ENCODE measurements around the gene NACC2.

The NACC2 gene

DNA sequence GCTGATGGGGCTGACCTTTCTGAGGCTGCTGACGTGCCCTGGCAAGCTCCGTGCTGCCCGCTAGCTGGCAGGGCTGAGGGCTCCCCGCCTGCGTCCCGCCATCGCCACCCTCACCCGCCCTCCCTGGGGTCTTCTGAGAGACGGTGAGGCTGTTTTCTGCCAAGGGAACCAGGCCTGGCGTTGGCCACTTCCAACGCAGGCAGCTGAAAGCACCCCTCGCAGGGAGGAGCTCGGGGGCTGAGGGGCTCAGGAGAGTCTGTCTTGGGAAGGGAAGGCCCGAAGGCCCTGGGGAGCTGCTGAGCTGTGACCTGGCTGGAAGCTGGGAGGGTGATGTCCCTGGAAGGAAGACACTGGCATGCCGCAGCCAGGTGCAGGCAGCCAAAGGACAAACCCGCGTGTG is 33.3 kb upstream of the NACC2 start:
- no peak for DNase-seq

- DNase-seq: no peak
Measured at GRCh38 chr9:136127313-136127712, 32.2 kb upstream of the NACC2 start.

DNA sequence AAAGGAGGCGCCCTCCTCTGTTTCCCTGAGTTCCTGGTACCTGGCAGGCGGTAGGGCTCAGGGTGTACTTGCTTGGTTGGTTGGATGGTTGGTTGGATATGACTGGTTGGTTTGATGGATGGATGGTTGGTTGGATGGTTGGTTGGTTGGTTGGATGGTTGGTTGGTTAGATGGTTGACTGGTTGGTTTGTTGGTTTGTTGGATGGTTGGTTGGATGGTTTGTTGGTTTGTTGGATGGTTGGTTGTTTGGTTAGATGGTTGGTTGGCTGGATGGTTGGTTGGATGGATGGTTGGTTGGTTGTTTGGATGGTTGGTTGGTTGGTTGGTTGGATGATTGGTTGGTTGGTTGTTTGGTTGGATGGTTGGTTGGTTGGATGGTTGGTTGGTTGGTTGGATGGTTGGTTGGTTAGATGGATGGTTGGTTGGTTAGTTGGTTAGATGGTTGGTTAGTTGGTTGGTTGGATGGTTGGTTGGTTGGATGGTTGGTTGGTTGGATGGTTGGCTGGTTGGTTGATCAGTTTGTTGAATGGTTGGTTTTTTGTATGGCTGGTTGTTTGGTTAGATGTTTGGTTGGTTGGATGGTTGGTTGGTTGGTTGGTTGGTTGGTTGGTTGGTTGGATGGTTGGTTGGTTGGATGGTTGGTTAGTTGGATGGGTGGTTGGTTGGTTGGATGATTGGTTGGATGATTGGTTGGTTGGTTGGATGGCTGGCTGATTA is 30.0 kb upstream of the NACC2 start:
- DNase-seq: no peak

DNA sequence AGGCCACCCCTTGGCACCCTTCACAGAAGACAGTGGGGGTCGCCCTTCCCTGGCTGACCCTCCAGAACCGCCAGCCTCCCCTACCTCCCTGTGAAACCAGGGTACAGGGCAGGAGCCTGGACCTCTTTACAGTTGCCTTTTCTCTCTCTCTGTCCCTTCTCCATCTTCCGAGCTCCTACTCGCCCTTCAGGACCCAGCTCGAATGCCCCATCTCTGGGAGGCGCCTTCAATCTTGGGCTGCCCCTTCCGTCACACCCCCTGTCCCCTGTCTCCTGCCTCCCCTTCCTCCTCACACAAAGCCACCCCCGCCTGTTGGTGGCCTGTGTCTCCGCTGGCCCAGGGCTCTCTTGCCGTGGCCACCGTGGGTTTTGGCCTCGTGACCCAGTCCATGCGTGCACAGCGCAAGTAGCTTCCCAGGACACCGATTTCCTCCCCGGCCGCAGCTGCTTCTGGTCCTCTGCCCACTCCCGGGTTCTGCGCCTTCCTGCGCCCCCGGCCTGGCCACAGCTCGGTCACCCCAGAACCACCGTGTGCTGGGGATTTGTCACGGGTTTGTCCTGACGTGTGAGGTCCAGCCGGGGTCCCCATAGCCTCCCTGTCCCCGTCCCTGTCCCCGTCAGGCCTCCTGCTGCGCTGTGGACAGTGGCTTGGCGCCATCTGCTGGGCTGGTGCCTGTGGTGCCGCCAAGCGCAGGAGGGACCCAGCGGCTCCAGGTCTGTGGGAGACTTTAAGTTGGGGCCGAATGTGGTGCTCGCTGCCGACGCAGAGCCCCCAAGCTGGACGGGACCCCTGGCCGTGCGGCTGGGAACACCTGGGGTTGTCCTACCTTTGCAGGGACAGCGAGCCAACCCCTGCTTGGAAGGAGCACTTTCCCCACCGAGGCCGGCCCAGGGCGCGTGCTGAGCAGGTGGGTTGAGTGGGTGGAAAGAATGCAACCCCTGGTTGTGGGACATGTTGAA is 27.6 kb upstream of the NACC2 start:
- DNase-seq: peak; percentile 64

- no peak for DNase-seq
Measured at GRCh38 chr9:136121801-136122200, 26.7 kb upstream of the NACC2 start.

DNA sequence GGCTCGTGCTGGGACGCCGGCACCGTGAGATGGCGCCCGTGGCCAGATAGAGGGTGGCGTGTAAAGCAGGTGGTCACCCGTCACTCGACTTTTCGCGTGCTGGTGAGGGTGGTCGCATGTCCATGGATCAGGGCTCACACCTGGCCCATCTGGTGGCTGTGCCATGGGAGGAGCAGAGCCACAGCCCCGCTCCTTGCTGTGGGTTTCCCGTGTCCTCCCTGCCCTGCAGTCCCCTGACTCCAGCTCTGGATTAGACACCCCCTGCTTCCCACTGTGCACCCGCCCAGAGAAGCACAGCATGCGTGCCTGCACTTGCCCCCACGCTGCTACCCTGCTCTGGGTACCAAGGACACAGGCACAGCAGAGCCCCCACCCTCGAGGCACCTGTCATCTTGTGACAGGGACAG is 25.4 kb upstream of the NACC2 start:
- no peak for DNase-seq

DNA sequence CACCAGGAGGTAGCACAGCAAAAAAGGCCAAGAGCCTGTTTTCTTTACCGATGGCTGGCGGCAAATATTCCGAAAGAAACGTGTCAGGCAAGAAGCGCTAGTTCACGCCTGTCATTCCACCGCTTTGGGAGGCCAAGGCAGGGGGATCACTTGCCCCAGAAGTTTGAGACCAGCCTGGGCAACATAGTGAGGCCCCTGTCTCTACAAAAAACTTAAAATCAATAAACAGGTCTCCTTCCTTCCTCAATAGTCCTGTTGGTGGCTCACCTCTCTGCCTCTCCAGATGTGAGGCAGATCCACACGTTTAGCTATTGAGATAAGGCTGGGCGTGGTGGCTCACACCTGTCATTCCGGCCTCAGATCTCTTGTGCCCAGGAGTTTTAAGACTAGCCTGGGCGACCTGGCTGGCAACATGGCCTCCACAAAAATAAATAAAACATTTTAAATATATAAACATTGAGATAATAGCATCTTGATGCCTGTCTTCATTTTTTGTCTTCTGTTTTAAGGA is 24.8 kb upstream of the NACC2 start:
- DNase-seq: no peak

DNA sequence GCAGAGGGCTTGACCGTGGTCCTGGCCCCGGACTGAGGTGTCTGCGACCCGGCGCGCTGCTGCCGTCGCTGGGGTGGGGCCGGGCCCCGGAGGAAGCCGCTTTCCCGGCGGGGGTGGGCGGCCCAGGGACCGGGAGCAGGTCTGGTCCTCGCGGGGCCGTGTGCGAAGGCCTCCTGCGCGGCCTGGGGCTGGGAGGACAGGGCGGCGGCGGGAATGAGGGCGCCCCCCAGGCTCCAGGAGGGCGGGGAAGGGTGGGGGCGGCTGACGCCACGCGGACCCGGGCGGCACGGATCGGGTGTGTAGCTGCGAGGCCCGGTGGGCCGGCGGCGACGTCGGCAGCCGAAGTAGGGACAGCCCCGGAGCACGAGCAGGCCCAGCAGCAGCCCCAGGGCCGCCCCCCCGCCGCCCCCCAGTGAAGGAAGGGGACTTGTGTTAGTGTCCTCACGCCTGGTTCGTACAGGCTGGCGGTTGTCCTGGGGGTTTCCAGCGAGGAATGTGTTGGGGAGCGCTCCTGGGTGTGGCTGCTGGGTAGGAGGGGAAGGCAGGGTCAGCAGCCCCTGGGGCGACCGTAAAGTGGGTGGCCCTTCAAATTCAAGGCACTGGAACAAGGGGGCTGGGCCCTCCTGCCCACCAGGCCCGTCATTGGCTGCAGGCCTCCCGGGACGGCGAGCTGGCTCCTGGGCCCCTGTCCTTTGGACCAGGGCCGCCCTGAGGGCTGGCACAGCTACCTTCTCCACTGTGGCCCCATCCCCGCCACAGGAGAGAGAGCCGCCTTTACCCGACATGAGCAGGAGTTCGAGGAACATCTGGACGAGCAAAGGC is 24.2 kb upstream of the NACC2 start:
- no peak for DNase-seq

GRCh38 chr9:136118320-136119060 is 23.4 kb upstream of the NACC2 start, which contains the start of gene TMEM250:
Gene TMEM250, minus strand, starts transcription at chr9:136118875. Its CDS starts 1,975 bp downstream, at chr9:136116900.
- peak; percentile 95 for DNase-seq

- no peak for DNase-seq
Measured at GRCh38 chr9:136117916-136118319, 22.8 kb upstream of the NACC2 start.

DNA sequence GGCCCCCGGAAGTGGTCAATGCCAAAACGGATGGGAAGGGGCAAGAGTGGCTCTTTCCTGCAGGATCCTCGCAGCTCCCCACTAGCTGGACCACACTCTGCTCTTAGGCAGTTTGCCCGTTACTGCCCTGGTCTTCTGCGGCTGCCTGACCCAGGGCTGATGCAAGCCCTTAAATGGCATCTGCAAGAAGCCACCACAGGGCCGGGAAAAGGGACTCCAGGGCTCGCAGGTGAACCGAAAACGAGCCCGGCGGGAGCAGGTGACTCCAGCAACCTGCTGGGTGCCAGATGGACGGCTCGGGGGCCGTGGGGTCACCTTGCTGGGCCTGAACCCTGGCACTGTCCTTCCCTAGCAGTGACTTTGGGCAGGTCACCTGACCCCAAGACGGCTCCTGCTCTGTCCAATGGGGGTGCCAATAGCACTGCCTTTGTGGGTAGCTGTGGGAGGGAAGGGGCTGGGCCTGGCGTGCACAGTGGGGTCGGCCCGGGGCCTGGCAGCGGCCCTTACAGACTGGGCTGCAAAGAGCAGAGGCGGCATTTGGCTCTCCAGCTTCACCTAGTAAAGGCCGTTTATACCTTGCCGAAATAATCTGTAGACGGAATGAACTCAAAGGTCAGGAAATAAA is 22.3 kb upstream of the NACC2 start:
- no peak for DNase-seq

DNA sequence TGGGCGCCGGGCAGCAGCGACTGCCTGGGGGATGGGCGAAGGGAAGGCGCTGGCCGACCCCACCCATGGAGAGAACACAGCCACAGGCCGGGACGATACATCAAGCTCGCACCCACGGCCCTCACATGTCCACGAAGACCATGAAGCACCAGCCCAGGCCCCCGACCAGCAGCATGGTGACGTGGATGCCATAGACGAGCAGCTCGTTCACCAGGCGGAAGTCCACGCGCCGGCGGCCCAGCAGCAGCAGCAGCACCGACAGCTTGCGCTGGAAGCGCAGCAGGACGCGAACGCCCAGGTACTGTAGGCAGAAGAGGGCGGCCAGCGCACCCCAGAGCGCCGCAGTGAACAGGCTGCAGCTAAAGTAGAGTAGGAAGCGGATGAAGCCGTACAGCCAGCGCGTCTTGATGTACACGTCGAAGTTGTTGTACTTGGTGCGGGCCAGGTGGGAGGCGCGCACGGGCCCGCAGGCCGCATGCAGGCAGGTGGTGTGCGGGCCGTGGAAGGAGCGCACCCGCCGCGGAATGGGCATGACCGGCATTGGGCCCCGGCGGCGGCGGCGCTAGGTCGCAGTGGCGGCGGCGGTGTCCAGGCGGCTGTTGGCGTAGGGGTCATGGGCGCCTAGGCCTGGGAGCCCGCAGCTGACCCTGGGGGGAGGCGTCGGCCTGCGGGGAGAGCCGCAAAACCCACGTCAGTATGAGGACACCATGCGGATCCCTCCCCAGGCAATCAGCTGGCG is 21.4 kb upstream of the NACC2 start:
- no peak for DNase-seq

DNA sequence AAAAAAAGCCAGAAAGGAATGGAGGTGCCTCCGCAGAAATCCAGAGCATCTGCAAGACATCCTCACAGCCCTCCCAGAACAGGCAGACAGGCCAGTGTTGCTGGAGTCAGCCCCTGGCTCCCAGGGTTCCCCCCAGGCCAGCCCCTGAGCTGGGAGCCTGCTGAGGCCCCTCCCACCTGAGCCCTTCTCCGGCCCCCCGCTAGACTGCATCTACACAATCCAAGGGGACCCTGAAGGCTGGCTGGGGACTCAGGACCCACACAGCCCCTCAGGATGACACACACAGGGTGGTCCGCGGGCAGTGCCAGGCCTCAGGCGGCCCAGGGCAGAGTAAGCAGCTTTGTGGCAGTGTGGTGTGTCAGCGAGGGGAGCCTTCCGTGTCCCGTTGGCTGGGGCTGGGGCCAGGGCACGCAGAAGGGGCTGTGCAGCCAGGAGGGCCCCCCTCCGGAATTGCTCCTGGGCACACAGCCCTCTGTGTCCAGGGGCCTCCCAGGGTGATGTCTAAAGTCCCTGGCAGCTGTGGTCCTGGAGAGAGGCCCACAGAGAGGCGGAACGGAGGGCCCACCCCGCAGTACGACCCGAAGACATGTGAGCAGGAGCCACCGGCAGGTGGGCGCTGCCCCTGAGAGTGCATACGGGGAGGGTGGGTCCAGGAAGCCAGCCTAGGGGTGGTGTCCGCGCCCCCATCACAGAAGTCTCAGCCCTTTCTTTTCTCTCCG is 20.7 kb upstream of the NACC2 start:
- no peak for DNase-seq

GRCh38 chr9:136115206-136115605 is 20.1 kb upstream of the NACC2 start:
- DNase-seq: no peak

- no peak for DNase-seq
Measured at GRCh38 chr9:136114610-136115009, 19.5 kb upstream of the NACC2 start.

GRCh38 chr9:136112541-136112940 is 17.5 kb upstream of the NACC2 start:
- no peak for DNase-seq

DNA sequence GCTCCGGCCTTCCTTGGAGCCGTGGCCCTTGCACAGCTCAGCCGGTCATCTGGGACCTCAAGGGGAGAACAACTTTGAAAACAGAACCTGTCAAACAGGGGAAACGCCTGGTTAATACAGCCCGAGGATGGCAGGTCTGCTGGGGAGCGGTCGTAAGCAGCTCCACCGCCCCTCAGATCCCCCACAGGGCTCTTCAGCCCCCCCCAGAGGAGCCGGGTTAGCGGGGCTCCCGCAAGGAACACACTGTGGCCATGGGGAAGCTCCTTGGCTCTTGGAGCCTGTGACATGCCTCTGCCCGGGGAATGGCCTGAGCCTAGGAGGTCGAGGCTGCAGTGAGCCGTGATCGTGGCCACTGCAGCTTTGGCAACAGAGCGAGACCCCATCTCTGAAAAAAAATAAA is 16.8 kb upstream of the NACC2 start:
- no peak for DNase-seq

GRCh38 chr9:136111190-136111589 is 16.1 kb upstream of the NACC2 start:
- no peak for DNase-seq

GRCh38 chr9:136110082-136111061 is 15.3 kb upstream of the NACC2 start:
- no peak for DNase-seq

All from CD4-positive, alpha-beta T cell treated with Interleukin-4 for 4 hours (primary cell).